ENCODE data around the gene UGT1A8. TPM values are rescaled to one million over a fixed set of nuclear protein-coding genes. Genes with fewer than 3 reads are reported as not detected.

The UGT1A8 gene
- total and polyA plus RNA-seq, 7 donors, result not detected

DNA sequence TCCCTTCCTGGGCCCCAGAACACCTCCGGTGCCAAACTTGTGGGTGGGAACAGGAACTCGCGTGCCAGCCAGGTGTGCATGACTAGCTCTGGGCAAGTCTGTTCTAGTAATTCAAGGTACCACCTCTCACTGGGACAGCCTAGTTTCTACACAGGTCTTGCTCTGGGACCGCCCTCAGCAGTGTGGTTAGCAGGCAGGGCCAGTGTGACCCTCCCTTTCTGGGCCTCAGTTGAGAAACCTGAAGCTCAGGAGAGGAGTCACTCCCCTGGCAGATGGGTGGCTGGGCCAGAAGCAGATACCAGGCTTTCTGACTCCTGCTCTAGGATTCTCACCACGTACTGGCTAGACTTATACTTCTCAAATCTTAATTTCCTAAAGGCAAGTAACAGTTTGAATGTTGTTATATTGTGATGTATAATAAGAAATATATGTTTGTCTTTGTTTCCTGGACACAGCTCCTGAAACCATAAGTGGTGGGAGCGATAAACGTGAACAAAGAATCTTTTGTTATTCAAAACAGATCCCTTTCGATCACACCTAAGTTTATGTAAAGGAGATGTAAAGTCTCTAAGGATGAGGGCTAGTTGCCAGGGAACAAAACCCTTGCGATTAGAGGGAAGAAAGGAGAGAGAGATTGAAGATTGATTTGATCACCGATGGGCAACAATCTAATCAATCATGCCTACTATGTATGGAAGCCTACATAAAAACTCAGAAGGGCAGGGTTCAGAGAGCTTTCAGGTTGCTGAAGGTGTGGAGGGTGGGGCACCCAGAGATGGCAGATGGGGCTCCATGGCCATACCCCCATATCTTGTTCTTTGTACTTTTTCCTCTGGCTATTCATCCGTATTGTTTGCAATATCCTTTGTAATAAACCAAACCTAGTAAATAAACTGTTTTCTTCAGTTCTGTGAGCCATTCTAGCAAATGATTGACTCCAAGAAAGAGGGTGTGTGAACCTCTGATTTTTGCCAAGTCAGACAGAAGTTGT lies 74.3 kb downstream of the UGT1A8 start:
- Histone ChIP-seq H3K4me1 (no peaks in the 10 kb centered on the region), H3K36me3 (ENCODE audit: insufficient read depth in 1 of 2, low read depth in 1 of 2) (no peaks in the 10 kb centered on the region), H3K27me3 (ENCODE audit: insufficient read depth in 3 of 3, low read length in 2 of 3) (peaks cover 0 to under 1% (median 0%) of the 10 kb centered on the region in 3 donors), H3K9me3 (no peaks in the 10 kb centered on the region), H3K27ac (no peak overlapping the region), H3K4me3 (no peak overlapping the region)
- DNase-seq (no peak), ATAC-seq (no peak)
- TF ChIP-seq, protein P1, sequence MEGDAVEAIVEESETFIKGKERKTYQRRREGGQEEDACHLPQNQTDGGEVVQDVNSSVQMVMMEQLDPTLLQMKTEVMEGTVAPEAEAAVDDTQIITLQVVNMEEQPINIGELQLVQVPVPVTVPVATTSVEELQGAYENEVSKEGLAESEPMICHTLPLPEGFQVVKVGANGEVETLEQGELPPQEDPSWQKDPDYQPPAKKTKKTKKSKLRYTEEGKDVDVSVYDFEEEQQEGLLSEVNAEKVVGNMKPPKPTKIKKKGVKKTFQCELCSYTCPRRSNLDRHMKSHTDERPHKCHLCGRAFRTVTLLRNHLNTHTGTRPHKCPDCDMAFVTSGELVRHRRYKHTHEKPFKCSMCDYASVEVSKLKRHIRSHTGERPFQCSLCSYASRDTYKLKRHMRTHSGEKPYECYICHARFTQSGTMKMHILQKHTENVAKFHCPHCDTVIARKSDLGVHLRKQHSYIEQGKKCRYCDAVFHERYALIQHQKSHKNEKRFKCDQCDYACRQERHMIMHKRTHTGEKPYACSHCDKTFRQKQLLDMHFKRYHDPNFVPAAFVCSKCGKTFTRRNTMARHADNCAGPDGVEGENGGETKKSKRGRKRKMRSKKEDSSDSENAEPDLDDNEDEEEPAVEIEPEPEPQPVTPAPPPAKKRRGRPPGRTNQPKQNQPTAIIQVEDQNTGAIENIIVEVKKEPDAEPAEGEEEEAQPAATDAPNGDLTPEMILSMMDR (IDR thresholded peaks at IDR 0.05), result no peak
- intact Hi-C loops (cut with DNase I), result no loop called here
- WGBS, 3 donors, result 84 to 87% (median 85%) methylated on average over 11 of the region's 11 CpGs

DNA sequence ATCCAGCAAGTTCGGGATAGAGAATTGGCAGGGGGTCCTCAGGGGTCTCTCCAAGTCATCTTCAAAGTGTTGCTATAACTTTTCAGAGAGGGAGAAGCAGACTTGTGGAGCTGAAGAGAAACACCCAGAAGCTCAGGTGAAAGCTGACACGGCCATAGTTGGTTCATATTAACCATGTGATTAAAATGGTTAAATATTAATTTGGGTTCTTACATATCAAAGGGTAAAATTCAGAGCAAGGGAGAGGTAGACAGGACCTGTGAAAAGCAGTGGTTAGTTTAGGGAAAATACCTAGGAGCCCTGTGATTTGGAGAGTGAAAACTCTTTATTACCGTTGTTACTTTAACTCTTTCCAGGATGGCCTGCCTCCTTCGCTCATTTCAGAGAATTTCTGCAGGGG lies 75.2 kb downstream of the UGT1A8 start, which contains the start of gene UGT1A6:
Gene UGT1A6 (plus strand): TSS at position 243 of the 400 bp plus-strand sequence. CDS start 115 bp downstream, at position 358.
- WGBS, 3 donors, result 77 to 86% (median 85%) methylated on average over 4 of the region's 4 CpGs
- Histone ChIP-seq H3K27me3 (ENCODE audit: insufficient read depth in 3 of 3, low read length in 2 of 3) (no peaks in the 10 kb centered on the region), H3K4me1 (no peaks in the 10 kb centered on the region), H3K36me3 (ENCODE audit: insufficient read depth in 1 of 2, low read depth in 1 of 2) (no peaks in the 10 kb centered on the region), H3K27ac (no peak within 1 kb of the TSS), H3K9me3 (no peaks in the 10 kb centered on the region), H3K4me3 (no peak within 1 kb of the TSS)
- TF ChIP-seq, protein P1 (IDR thresholded peaks at IDR 0.05), result no peak
- ATAC-seq, result no peak
- no peak for DNase-seq
- intact Hi-C loops (cut with DNase I), result no loop called here

DNA sequence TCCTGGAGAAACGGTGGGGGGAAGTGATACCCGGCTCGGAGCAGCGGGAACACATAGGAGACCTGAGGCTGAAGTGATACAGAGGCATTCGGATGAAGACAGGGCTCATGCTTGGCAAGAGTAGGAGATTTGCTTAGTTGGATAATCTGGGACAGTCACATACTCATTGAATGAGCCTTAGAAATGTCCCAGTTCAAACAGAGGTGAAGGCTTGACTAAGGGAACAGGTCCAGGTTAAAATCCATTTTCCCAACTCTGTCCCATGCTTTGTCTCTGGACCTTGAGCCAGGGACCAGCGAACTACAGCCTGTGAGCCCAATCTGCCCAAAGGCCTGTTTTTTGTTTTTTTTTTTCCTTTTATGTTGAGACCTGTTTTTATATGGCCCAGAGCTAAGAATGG lies 76.5 kb downstream of the UGT1A8 start:
- DNase-seq, result no peak
- 59 to 72% (median 68%) methylated on average over 6 of the region's 6 CpGs for WGBS, 3 donors
- no peak for ATAC-seq
- no peaks in the 10 kb centered on the region for H3K9me3 ChIP-seq
- intact Hi-C loops (cut with DNase I), result no loop called here
- H3K4me3 ChIP-seq, result no peak overlapping the region
- no peaks in the 10 kb centered on the region for H3K4me1 ChIP-seq
- no peaks in the 10 kb centered on the region for H3K36me3 ChIP-seq (ENCODE audit: insufficient read depth in 1 of 2, low read depth in 1 of 2)
- H3K27ac ChIP-seq, result no peak overlapping the region
- H3K27me3 ChIP-seq (ENCODE audit: insufficient read depth in 3 of 3, low read length in 2 of 3), result no peaks in the 10 kb centered on the region
- TF ChIP-seq, protein P1 (IDR thresholded peaks at IDR 0.05), result no peak

DNA sequence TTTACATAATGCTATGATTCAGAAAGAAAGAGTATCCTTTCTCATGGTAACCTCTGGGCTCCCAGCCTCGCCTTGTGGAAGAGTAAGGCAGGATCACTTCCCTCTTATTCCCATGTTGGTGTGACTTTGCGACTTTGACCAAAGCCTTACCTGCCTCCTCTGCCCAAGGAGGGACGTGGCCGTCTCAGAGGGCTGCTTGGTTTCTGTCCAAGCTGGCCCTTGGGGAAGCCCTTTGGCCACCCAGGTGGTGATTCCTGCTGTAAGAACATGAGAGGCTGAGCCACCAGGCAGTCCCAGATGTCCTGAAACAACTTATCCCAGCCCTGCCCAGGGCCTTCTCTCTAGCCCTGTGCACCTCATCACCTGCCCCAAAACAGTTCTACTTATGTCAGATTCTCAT lies 81.3 kb downstream of the UGT1A8 start:
- DNase-seq (no peak), ATAC-seq (no peak)
- TF ChIP-seq, protein P1 (IDR thresholded peaks at IDR 0.05), result no peak
- Histone ChIP-seq H3K4me1 (no peaks in the 10 kb centered on the region), H3K9me3 (no peaks in the 10 kb centered on the region), H3K27ac (no peak overlapping the region), H3K36me3 (ENCODE audit: insufficient read depth in 1 of 2, low read depth in 1 of 2) (no peaks in the 10 kb centered on the region), H3K4me3 (no peak overlapping the region), H3K27me3 (ENCODE audit: insufficient read depth in 3 of 3, low read length in 2 of 3) (no peaks in the 10 kb centered on the region)
- WGBS, 3 donors, result 59 to 77% (median 68%) methylated on average over 4 of the region's 4 CpGs
- intact Hi-C loops (cut with DNase I), result no loop called here
